GM06990 (cell line): ENCODE results near the gene JAKMIP1.

Source experiments
- DNase-seq: peaks from one replicate; pipeline ENCODE4 v3.0.0-alpha.2; 2011; ENCODE audit not compliant: insufficient read length; ENCODE audit errors: extremely low read depth
- H3K27me3 ChIP-seq: replicated peaks from 2 replicates; pipeline ENCODE4 v1.6.0; 2011; ENCODE audit warnings: low read length; ENCODE audit not compliant: control insufficient read depth, insufficient read depth
- H3K36me3 ChIP-seq: 2 replicates; pipeline ENCODE4 v1.5.1; 2011; ENCODE audit warnings: low read length; ENCODE audit not compliant: control insufficient read depth, insufficient read depth
- H3K4me3 ChIP-seq: replicated peaks from 2 replicates; pipeline ENCODE4 v1.5.1; 2011; ENCODE audit warnings: low read depth, mild to moderate bottlenecking, control low read depth, low read length
- TF ChIP-seq, protein P1 (sequence below): IDR thresholded peaks from 2 replicates; pipeline ENCODE4 v1.5.1; 2011; ENCODE audit warnings: low read length, control low read depth, mild to moderate bottlenecking, inconsistent platforms; ENCODE audit not compliant: insufficient read depth, poor library complexity, severe bottlenecking

Gene JAKMIP1

DNA sequence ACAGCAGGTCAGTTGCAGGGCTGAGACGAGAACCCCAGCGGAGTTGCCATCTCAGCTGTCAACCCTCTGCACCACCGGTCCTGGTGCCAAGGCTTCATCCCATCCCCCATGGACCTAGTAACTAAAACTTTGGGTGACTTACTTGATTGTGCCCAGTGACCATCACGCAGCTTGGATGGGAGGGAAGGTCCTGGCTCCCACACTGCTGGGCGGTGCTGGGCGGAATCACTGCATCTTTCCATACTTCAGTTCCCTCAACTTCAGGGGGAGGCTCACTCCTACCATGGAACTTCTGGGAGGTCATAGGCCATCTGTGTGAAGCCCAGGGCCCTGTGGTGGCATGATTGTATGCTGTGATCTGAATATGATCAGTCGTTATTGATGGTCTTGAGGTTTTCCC lies 26.2 kb upstream of the JAKMIP1 start:
- no peak overlapping the region for H3K4me3 ChIP-seq
- peaks cover 1% of the 10 kb centered on the region; the same call in 1 of the 2 replicates for H3K27me3 ChIP-seq
- no peaks in the 10 kb centered on the region for H3K36me3 ChIP-seq

DNA sequence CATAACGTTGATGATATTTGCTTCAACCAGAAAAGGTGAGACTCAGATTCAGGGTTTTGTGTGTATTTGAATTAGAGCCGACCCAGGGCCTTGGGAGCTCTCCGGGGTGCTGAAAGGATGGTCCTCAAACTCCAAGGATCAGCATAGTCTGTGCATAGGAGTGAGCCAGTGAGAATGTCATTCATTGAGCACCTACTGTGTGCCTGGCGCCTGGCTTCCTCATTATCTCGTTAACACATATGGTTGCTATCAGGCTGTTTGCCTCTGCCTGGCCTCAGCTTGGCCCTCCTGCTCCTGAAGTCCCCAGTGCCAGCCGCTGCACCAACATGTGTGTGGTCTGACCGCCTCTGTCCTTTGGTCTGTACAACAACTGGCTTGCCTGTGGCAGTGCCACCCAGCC lies 25.1 kb upstream of the JAKMIP1 start:
- TF ChIP-seq, protein P1, sequence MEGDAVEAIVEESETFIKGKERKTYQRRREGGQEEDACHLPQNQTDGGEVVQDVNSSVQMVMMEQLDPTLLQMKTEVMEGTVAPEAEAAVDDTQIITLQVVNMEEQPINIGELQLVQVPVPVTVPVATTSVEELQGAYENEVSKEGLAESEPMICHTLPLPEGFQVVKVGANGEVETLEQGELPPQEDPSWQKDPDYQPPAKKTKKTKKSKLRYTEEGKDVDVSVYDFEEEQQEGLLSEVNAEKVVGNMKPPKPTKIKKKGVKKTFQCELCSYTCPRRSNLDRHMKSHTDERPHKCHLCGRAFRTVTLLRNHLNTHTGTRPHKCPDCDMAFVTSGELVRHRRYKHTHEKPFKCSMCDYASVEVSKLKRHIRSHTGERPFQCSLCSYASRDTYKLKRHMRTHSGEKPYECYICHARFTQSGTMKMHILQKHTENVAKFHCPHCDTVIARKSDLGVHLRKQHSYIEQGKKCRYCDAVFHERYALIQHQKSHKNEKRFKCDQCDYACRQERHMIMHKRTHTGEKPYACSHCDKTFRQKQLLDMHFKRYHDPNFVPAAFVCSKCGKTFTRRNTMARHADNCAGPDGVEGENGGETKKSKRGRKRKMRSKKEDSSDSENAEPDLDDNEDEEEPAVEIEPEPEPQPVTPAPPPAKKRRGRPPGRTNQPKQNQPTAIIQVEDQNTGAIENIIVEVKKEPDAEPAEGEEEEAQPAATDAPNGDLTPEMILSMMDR = no peak
- Histone ChIP-seq H3K36me3 (no peaks in the 10 kb centered on the region), H3K27me3 (peaks cover 1% of the 10 kb centered on the region), H3K4me3 (no peak overlapping the region)
- no peak for DNase-seq

More for the DNA sequence above, 26.2 kb upstream of the JAKMIP1 start:
- no peak for DNase-seq
- TF ChIP-seq, protein P1 = no peak

DNA sequence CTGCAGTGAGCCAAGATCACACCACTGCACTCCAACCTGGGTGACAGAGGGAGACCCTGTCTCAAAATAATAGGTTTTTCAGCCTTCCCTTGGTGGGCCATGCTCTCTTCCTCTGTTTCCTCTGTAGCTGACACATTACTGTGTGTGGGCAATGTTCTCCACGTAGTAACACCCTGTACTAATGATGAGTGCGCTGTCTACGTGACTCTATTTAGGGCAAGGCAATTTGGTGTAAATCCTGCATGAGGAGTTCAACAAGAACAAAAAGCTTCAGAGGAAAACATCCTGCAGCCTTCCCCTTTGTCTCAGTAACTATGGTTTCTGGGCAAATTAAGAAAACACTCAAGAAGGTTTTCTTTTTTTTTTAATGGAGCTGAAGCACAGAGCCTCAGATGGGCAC lies 24.4 kb upstream of the JAKMIP1 start:
- H3K27me3 ChIP-seq = peaks cover 1% of the 10 kb centered on the region
- H3K4me3 ChIP-seq = no peak overlapping the region
- TF ChIP-seq, protein P1 = no peak
- no peak for DNase-seq
- H3K36me3 ChIP-seq = no peaks in the 10 kb centered on the region

DNA sequence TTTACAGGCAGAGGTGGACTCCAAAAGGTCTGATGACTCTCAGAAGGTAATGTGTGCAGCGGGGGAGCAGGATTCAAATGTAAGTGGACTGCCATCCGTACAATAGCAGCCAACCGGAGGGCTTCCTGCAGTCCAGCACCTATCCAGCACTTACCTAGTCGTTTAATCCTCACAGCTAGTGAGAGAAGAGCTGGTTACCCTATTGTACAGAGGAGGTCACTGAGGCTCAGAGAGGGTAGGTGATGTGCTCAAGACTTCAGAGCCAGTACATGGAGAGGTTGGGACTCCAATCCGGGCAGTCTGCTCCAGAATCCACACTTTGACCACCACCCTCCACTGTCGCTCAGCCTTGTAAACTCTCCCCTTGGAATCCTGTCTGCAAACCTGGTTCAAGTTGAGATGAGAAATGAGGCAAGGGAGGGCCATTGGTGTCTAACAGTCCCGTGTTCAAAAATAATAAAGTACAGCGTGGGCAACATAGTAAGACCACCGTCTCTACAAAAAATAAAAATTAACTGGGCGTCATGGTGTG lies 22.5 kb upstream of the JAKMIP1 start:
- H3K4me3 ChIP-seq = no peak overlapping the region
- TF ChIP-seq, protein P1 = no peak
- no peak for DNase-seq
- no peaks in the 10 kb centered on the region for H3K36me3 ChIP-seq
- peaks cover 1% of the 10 kb centered on the region; the same call in 1 of the 2 replicates for H3K27me3 ChIP-seq

DNA sequence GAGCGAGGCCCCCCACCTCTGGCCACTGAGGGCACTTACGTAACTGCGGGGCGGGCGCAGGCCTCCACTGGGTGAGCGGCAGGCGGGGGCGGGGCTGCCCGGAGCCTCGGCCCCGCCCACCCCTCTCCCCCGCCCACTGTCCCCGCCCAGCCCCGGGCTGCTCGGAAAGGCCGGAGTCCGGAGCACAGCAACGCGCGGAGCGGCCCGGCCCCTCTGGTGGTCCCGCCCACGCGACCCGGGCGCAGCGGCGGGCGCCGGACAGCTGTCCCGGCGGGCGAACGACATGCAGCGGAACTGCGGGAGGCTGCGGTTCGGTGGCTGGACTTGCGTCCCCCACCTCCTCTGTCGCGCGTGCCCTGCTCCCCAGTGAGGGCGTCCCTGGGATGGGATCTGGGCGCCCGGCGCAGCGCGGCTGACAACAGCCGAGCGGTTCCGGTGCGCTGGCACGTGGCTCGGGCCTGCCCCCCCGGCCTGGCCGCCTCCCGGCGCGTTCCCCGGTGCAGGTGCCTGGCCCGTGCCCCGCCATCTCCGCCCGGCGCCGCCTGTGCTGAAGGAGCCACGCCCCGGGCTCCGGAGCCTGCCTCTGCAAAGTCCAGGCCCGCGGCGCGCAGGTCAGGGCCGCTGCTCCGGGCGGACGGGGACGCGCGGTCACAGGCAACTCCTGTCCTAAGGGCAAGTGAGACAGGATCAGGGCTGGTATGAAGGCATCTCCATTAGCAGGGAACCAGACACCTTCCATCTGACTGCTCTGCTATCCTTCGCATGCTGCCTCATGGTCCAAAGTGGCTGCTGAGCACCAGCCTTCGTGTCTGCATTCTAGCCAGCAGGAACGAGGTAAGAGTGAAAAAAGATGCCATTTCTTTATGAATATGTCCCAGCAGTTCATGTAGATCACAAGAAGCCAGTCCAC lies 21.8 kb upstream of the JAKMIP1 start:
- Histone ChIP-seq H3K27me3 (peaks cover 1% of the 10 kb centered on the region; the same call in 1 of the 2 replicates), H3K4me3 (no peak overlapping the region), H3K36me3 (no peaks in the 10 kb centered on the region)
- TF ChIP-seq, protein P1 = no peak
- peak; percentile 72 for DNase-seq
